GM18505 (cell line): ENCODE measurements around the gene ZMAT3.
A peak's percentile ranks its signal among the peaks of the same experiment; 100 is the strongest.
"Not testable (repeated sequence)": the region's sequence is repeated elsewhere in the genome, so short reads cannot be mapped to it uniquely, and the experiment has no call there.

Experiments
- ATAC-seq: cut with Tn5 transposase; IDR thresholded peaks from one replicate; pipeline ENCODE4 v1.9.1; 2021; ENCODE audit not compliant: unreplicated experiment
- POLR2A ChIP-seq: IDR thresholded peaks from 4 replicates; pipeline ENCODE4 v1.6.1; 2011; ENCODE audit warnings: borderline replicate concordance; ENCODE audit not compliant: insufficient read depth, insufficient read length; ENCODE audit errors: extremely low read depth

The ZMAT3 gene, protein sequence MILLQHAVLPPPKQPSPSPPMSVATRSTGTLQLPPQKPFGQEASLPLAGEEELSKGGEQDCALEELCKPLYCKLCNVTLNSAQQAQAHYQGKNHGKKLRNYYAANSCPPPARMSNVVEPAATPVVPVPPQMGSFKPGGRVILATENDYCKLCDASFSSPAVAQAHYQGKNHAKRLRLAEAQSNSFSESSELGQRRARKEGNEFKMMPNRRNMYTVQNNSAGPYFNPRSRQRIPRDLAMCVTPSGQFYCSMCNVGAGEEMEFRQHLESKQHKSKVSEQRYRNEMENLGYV

GRCh38 chr3:179071323-179072099 lies at the start of gene ZMAT3:
Gene ZMAT3 (minus strand): TSS chr3:179071809. CDS start chr3:179067752, 4,057 bp downstream.
- ATAC-seq = peak; percentile 67
- TF ChIP-seq POLR2A = peak; percentile 92

DNA sequence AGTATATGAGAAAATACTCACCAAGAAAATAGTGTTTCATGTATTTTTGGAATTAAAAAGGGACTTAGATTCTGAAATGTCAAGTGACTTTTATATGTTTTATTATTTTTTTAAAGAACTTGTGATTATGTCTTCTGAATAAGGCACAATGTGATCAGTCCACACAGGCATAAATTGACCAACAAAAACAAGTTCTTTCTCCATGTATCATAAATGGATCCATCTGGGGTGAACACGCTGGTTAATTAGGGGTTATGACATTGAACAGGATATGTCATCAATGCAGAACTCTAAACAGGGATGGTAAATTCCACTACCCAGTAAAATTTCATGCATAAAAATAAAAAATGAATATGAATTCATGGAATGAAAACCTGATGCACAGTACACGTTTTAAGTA lies 45.2 kb upstream of the ZMAT3 start:
- no peak for ATAC-seq
- TF ChIP-seq POLR2A = no peak

GRCh38 chr3:179115444-179115843 lies 43.8 kb upstream of the ZMAT3 start:
- not testable (repeated sequence) for ATAC-seq

DNA sequence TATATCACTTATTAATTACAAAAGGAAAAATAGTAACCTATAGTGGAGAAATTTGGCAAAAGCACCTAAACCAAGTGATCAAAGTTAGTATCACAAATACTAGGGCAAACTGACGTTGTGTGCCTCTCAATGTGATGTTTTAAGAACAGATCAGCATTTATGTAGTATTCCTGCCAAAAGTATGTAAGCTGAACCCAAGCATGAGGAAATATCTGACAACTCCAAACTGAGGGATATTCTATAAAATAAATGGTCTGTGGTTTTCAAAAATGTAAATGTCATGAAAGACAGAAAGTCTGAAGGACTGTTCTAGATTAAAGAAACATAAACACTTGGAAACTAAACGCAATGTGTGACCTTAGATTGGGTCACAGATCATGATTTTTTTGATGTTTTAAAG lies 42.3 kb upstream of the ZMAT3 start:
- no peak for ATAC-seq
- no peak for TF ChIP-seq POLR2A

DNA sequence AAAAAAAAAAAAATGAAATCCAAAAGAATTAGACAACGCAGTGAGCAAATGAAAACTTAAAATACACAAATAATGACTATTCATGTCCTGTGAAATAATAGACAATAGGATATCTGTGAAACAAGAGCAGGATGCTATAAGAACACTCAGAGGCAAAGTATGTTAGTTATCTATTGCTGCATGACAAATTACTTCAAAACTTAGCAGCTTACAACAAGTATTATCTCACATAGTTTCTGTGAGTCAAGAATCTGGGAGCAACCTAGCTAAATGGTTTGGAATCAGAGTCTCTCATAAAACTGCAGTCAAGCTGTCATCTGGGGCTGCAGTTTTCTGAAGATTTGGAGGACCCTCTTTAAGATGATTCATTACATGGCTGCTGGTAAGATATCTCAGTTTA lies 36.5 kb upstream of the ZMAT3 start:
- TF ChIP-seq POLR2A = no peak
- no peak for ATAC-seq

GRCh38 chr3:179107617-179108016 lies 36.0 kb upstream of the ZMAT3 start:
- no peak for ATAC-seq
- TF ChIP-seq POLR2A = no peak

DNA sequence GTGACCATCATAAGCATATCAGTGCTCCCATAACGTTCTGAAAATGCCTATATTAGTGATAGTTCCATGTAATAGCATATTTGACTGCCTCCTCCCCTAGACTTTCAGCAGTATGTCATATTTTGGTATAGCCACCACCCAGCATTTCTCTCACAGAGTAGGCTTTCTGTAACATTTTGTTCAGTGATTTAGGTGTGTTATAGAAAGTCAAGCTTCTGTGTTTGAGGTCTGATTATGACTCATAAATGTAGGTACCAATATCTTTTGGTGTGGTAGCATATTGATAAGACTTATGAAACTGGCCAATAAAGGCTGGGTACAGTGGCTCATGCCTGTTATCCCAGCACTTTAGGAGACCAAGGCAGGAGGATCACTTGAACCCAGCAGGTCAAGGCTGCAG lies 34.3 kb upstream of the ZMAT3 start:
- ATAC-seq = no peak
- TF ChIP-seq POLR2A = no peak

GRCh38 chr3:179100652-179101051 lies 29.0 kb upstream of the ZMAT3 start:
- TF ChIP-seq POLR2A = no peak
- ATAC-seq = no peak

DNA sequence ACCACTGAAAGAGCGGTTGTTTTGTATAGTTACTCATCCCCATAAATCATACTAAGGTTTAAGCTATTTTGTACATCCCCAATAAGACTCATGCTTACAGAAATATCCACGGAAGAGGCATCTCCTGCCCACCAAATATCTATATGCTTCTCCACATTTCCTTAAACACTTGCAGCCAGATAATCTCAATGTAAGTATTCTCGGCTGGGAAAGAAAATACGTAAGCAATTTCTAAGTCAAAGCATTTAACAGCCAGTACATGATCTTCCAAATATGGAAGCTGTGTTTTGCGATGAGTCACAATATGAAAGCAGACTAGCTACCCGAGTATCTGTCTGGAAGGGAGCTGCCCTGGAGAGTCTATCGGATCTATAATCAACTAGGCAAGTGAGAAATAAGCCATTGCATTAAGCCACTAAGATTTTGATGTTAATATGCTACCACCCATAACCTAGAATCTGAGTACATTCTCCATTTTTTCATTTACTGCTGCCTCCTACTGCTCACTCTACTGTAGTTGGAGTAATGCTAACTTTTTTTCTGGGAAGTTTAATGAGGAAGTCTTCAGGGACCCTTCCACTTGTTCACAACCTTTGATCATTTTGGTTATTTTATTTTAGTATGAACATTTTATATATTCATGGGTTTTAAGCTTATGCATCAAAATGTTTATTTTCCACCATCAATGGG lies 26.9 kb upstream of the ZMAT3 start:
- ATAC-seq = no peak
- TF ChIP-seq POLR2A = no peak

DNA sequence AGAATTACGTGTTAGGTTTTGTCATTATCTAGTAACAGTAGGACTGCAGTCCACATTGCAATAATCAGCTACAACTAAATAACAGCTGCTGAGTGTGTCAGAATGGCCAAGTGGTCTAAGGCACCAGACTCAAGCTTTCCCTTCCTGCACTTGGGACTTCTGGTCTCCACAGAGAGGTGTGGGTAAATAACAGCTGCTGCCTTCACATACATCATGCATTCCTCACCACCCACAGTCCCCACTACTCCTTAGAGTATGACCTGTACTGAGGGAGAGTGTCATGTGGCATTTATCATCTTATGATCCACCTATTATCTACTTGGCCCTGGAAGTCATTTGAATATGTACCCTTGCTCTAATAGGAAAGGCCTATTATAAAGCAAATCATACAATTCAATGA lies 22.2 kb upstream of the ZMAT3 start:
- TF ChIP-seq POLR2A = no peak
- no peak for ATAC-seq

GRCh38 chr3:179091113-179091512 lies 19.5 kb upstream of the ZMAT3 start:
- TF ChIP-seq POLR2A = no peak
- no peak for ATAC-seq

- no peak for TF ChIP-seq POLR2A
- ATAC-seq = no peak
These were observed 16.7 kb upstream of the ZMAT3 start for GRCh38 chr3:179088306-179088705.

DNA sequence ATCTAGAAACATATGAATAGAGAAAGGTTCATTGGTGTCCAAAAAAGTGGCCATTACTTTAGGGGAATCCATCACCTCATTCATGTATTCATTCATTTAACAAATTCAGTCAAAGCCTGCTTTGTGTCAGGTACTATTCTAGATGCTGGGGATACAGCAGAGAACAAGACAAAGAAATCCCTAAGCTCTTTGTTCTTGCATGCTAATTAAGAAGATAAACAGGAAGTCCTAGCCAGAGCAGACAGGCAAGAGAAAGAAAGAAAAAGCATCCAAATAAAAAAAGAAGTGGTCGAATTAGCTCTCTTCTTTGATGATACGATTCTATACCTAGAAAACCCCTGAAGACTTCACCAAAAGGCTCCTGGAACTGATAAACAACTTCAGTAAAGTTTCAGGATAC lies 12.4 kb upstream of the ZMAT3 start:
- no peak for ATAC-seq
- TF ChIP-seq POLR2A = no peak

- no peak for TF ChIP-seq POLR2A
- ATAC-seq = no peak
These were observed 10.8 kb upstream of the ZMAT3 start for GRCh38 chr3:179082416-179082815.
